DND-41 (cell line): ENCODE data around the gene SPATS2.

Experiments
- EZH2 ChIP-seq: IDR thresholded peaks from 3 replicates; pipeline ENCODE4 v1.6.1; 2012; ENCODE audit warnings: borderline replicate concordance, low read depth, mild to moderate bottlenecking, moderate library complexity, low read length, inconsistent platforms; ENCODE audit not compliant: severe bottlenecking
- TF ChIP-seq, protein P1 (sequence below): IDR thresholded peaks from 2 replicates; pipeline ENCODE4 v1.5.1; 2012; ENCODE audit warnings: borderline replicate concordance, low read length, moderate library complexity, mild to moderate bottlenecking; ENCODE audit not compliant: poor library complexity, severe bottlenecking; ENCODE audit errors: extremely low read depth

DNA sequence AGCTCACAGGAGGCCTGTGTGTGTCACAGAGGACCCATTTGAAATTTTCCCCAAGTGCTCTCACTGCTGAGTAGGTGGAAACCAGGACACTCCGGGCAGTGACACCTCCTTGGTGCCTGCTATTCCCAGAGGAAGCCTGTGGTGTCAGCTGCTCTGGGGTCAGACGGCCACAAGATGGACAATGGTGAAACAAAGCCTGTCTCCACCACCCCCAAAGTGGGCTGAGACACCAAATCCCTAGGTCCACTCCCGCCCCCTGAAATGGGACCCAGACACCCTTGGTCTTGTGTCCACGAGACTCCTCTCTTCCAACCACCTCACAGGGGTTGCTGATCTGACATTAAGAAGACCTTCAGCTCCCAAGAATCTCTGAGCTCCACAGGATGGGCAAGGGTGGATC, 178.6 kb downstream of the SPATS2 start:
- TF ChIP-seq, protein P1, sequence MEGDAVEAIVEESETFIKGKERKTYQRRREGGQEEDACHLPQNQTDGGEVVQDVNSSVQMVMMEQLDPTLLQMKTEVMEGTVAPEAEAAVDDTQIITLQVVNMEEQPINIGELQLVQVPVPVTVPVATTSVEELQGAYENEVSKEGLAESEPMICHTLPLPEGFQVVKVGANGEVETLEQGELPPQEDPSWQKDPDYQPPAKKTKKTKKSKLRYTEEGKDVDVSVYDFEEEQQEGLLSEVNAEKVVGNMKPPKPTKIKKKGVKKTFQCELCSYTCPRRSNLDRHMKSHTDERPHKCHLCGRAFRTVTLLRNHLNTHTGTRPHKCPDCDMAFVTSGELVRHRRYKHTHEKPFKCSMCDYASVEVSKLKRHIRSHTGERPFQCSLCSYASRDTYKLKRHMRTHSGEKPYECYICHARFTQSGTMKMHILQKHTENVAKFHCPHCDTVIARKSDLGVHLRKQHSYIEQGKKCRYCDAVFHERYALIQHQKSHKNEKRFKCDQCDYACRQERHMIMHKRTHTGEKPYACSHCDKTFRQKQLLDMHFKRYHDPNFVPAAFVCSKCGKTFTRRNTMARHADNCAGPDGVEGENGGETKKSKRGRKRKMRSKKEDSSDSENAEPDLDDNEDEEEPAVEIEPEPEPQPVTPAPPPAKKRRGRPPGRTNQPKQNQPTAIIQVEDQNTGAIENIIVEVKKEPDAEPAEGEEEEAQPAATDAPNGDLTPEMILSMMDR: no peak
- no peak for TF ChIP-seq EZH2
